H9 (cell line): ENCODE data around the gene B4GALT6. TPM values are rescaled to one million over a fixed set of nuclear protein-coding genes. Genes with fewer than 3 reads are reported as not detected.

ENCODE experiments used
- DNase-seq: peaks from one replicate; pipeline ENCODE4 v3.0.0-alpha.2; 2017
- H2AFZ ChIP-seq: one replicate; pipeline ENCODE4 v1.6.1; 2013; ENCODE audit warnings: mild to moderate bottlenecking, low read length, control low read depth, moderate library complexity
- H2AK5ac ChIP-seq: 2 replicates; pipeline ENCODE4 v1.6.1; 2013; ENCODE audit warnings: low read length, control low read depth, mixed read lengths; ENCODE audit not compliant: insufficient read length
- H2BK120ac ChIP-seq: one replicate; pipeline ENCODE4 v1.6.1; 2013; ENCODE audit warnings: low read depth, mild to moderate bottlenecking, low read length, control low read depth, inconsistent platforms; ENCODE audit not compliant: poor library complexity, severe bottlenecking
- H2BK12ac ChIP-seq: 2 replicates; pipeline ENCODE4 v1.6.1; 2013; ENCODE audit warnings: low read length, control low read depth, mixed read lengths, low read depth; ENCODE audit not compliant: insufficient read length
- H2BK15ac ChIP-seq: 2 replicates; pipeline ENCODE4 v1.6.1; 2013; ENCODE audit warnings: low read depth, low read length, control low read depth
- H2BK20ac ChIP-seq: one replicate; pipeline ENCODE4 v1.6.1; 2013; ENCODE audit warnings: low read depth, mild to moderate bottlenecking, low read length, control low read depth, inconsistent platforms; ENCODE audit not compliant: poor library complexity, severe bottlenecking
- H2BK5ac ChIP-seq: 2 replicates; pipeline ENCODE4 v1.6.1; 2013; ENCODE audit warnings: low read length, control low read depth, mixed read lengths; ENCODE audit not compliant: insufficient read length
- H3K14ac ChIP-seq: 2 replicates; pipeline ENCODE4 v1.6.1; 2013; ENCODE audit warnings: low read length, control low read depth; ENCODE audit not compliant: insufficient read depth
- H3K18ac ChIP-seq: 2 replicates; pipeline ENCODE4 v1.6.1; 2013; ENCODE audit warnings: low read depth, mild to moderate bottlenecking, mixed read lengths, low read length, control low read depth; ENCODE audit not compliant: insufficient read length
- H3K23ac ChIP-seq: 2 replicates; pipeline ENCODE4 v1.6.1; 2013; ENCODE audit warnings: low read length, control low read depth, mixed read lengths, low read depth; ENCODE audit not compliant: insufficient read length
- H3K23me2 ChIP-seq: 2 replicates; pipeline ENCODE4 v1.6.1; 2013; ENCODE audit warnings: low read depth, mild to moderate bottlenecking, mixed read lengths, low read length, control low read depth; ENCODE audit not compliant: insufficient read length, poor library complexity, severe bottlenecking
- H3K27ac ChIP-seq: 2 replicates; pipeline ENCODE4 v1.5.1; 2013; ENCODE audit warnings: low read length, control low read depth, mixed read lengths, low read depth; ENCODE audit not compliant: insufficient read length
- H3K27me3 ChIP-seq: 2 replicates; pipeline ENCODE4 v1.6.1; 2013; ENCODE audit warnings: low read length, control low read depth, inconsistent platforms; ENCODE audit not compliant: insufficient read depth
- H3K4ac ChIP-seq: 2 replicates; pipeline ENCODE4 v1.6.1; 2013; ENCODE audit warnings: low read depth, mild to moderate bottlenecking, control low read depth, inconsistent platforms, low read length, moderate library complexity
- H3K4me1 ChIP-seq: 2 replicates; pipeline ENCODE4 v1.6.1; 2013; ENCODE audit warnings: low read length, control low read depth, inconsistent platforms; ENCODE audit not compliant: insufficient read depth
- H3K4me2 ChIP-seq: 2 replicates; pipeline ENCODE4 v1.6.1; 2013; ENCODE audit warnings: low read length, control low read depth, mixed read lengths; ENCODE audit not compliant: insufficient read length, insufficient read depth
- H3K56ac ChIP-seq: 2 replicates; pipeline ENCODE4 v1.6.1; 2013; ENCODE audit warnings: low read depth, mild to moderate bottlenecking, mixed read lengths, low read length, control low read depth; ENCODE audit not compliant: insufficient read length
- H3K79me1 ChIP-seq: 2 replicates; pipeline ENCODE4 v1.6.1; 2013; ENCODE audit warnings: low read depth, mild to moderate bottlenecking, moderate library complexity, low read length, control low read depth, inconsistent platforms; ENCODE audit not compliant: insufficient read depth, poor library complexity, severe bottlenecking
- H3K79me2 ChIP-seq: 2 replicates; pipeline ENCODE4 v1.6.1; 2013; ENCODE audit warnings: low read length, control low read depth, inconsistent platforms; ENCODE audit not compliant: insufficient read depth
- H3K9ac ChIP-seq: 2 replicates; pipeline ENCODE4 v1.6.1; 2013; ENCODE audit warnings: low read length, control low read depth, mixed read lengths; ENCODE audit not compliant: insufficient read length; ENCODE audit errors: extremely low read depth
- H3K9me3 ChIP-seq: one replicate; pipeline ENCODE4 v1.6.1; 2013; ENCODE audit warnings: low read depth, low read length, inconsistent platforms; ENCODE audit not compliant: control insufficient read depth
- H3T11ph ChIP-seq: one replicate; pipeline ENCODE4 v1.6.1; 2013; ENCODE audit warnings: mild to moderate bottlenecking, low read length, control low read depth, inconsistent platforms
- H4K20me1 ChIP-seq: one replicate; pipeline ENCODE4 v1.6.1; 2013; ENCODE audit not compliant: control insufficient read depth, insufficient read length, insufficient read depth
- H4K5ac ChIP-seq: 2 replicates; pipeline ENCODE4 v1.6.1; 2013; ENCODE audit warnings: low read depth, mild to moderate bottlenecking, mixed read lengths, low read length, control low read depth; ENCODE audit not compliant: insufficient read length
- H4K8ac ChIP-seq: replicated peaks from 2 replicates; pipeline ENCODE4 v1.6.1; 2013; ENCODE audit warnings: low read length, control low read depth, mixed read lengths, low read depth; ENCODE audit not compliant: insufficient read length
- H4K91ac ChIP-seq: 2 replicates; pipeline ENCODE4 v1.6.1; 2013; ENCODE audit warnings: low read depth, mild to moderate bottlenecking, moderate library complexity, mixed read lengths, low read length, control low read depth; ENCODE audit not compliant: insufficient read length
- H3K27ac Mint-ChIP-seq, 3 experiments: 2 replicates in 2 of 3; 3 replicates in 1 of 3; pipeline ENCODE4 v1.8.0; 2020 to 2021; ENCODE audit warnings: mixed read lengths in 3 of 3, mild to moderate bottlenecking in 1 of 3, moderate library complexity in 1 of 3
- H3K27me3 Mint-ChIP-seq: 2 replicates; pipeline ENCODE4 v1.8.0; 2021; ENCODE audit warnings: low read depth, mild to moderate bottlenecking, moderate library complexity, mixed read lengths
- H3K36me3 Mint-ChIP-seq, 3 experiments: 2 replicates in 2 of 3; 3 replicates in 1 of 3; pipeline ENCODE4 v1.8.0; 2020 to 2021; ENCODE audit warnings: low read depth in 3 of 3, mixed read lengths in 3 of 3; ENCODE audit not compliant: insufficient read depth in 1 of 3
- H3K4me1 Mint-ChIP-seq, 2 experiments: 2 replicates each; pipeline ENCODE4 v1.8.0; 2020; ENCODE audit warnings: mixed read lengths in 2 of 2
- H3K4me3 Mint-ChIP-seq, 2 experiments: 2 replicates in 1 of 2; 3 replicates in 1 of 2; pipeline ENCODE4 v1.8.0; 2020 to 2021; ENCODE audit warnings: mild to moderate bottlenecking in 2 of 2, mixed read lengths in 2 of 2, moderate library complexity in 1 of 2
- H3K9me3 Mint-ChIP-seq, 2 experiments: 2 replicates in 1 of 2; 3 replicates in 1 of 2; pipeline ENCODE4 v1.8.0; 2020; ENCODE audit warnings: mild to moderate bottlenecking in 2 of 2, mixed read lengths in 2 of 2, moderate library complexity in 1 of 2
- CTCF ChIP-seq: fragments of 200-600 bp; sonication (generic); conservative IDR thresholded peaks from 3 replicates; pipeline ENCODE4 v1.8.0; 2021; ENCODE audit warnings: antibody characterized with exemption, mild to moderate bottlenecking
- WGBS: extraction: QIAGEN DNeasy Blood & Tissue Kit; methylation state at CpG from one replicate; pipeline ENCODE4 v1.1.7; 2013; ENCODE audit warnings: missing lambda C conversion rate, low lambda C conversion rate, mixed read lengths; ENCODE audit not compliant: insufficient read length; ENCODE audit errors: extremely low coverage; 5-methylcytosine and 5-hydroxymethylcytosine counted together
- total RNA-seq: library from RNA; stranded (reverse); gene quantifications from 2 replicates; pipeline ENCODE4 v1.2.1, GENCODE V29; 2021

The B4GALT6 gene
- total RNA-seq, 1 experiment from 2014 or later, result 34.1 TPM

GRCh38 chr18:31664101-31664500 lies 20.3 kb downstream of the B4GALT6 start:
- H3K27ac ChIP-seq, result no peak overlapping the region
- Mint-ChIP-seq H3K9me3 (peaks cover 0 to 8% of the 10 kb centered on the region in 2 experiments; a peak in 2 of 5 replicates), H3K4me3 (no peak overlapping the region), H3K27me3 (no peaks in the 10 kb centered on the region), H3K36me3 (peaks cover 36 to 43% (median 37%) of the 10 kb centered on the region in 3 experiments), H3K4me1 (peaks cover under 1 to 8% of the 10 kb centered on the region in 2 experiments), H3K27ac (no peak overlapping the region)
- H3T11ph ChIP-seq, result no peak overlapping the region
- H4K91ac ChIP-seq, result no peak overlapping the region
- no peak overlapping the region for H2BK120ac ChIP-seq
- no peaks in the 10 kb centered on the region for H3K27me3 ChIP-seq
- no peaks in the 10 kb centered on the region for H3K23me2 ChIP-seq
- no peak overlapping the region for H3K56ac ChIP-seq
- no peak overlapping the region for H2BK12ac ChIP-seq
- no peaks in the 10 kb centered on the region for H3K9me3 ChIP-seq
- no peak overlapping the region for H2BK15ac ChIP-seq
- H4K20me1 ChIP-seq, result no peaks in the 10 kb centered on the region
- DNase-seq, result no peak
- no CpG with 5 or more reads among the region's 1 CpG for WGBS
- no peak overlapping the region for H2BK20ac ChIP-seq
- no peaks in the 10 kb centered on the region; the same call in 1 of the 2 replicates for H3K79me2 ChIP-seq
- no peak overlapping the region for H3K14ac ChIP-seq
- H3K4ac ChIP-seq, result no peak overlapping the region
- TF ChIP-seq CTCF, result no peak
- no peaks in the 10 kb centered on the region for H3K79me1 ChIP-seq
- H3K18ac ChIP-seq, result no peak overlapping the region
- H2AK5ac ChIP-seq, result no peak overlapping the region
- H2AFZ ChIP-seq, result no peak overlapping the region
- no peak overlapping the region for H3K9ac ChIP-seq
- H3K4me2 ChIP-seq, result no peak overlapping the region
- H4K5ac ChIP-seq, result no peak overlapping the region
- no peak overlapping the region for H2BK5ac ChIP-seq
- H3K4me1 ChIP-seq, result no peaks in the 10 kb centered on the region
- no peak overlapping the region for H4K8ac ChIP-seq
- no peak overlapping the region for H3K23ac ChIP-seq
